8988T (cell line): ENCODE results near the gene TLR4.

Experiments used
- DNase-seq: peaks from one replicate; pipeline ENCODE4 v3.0.0; 2011

TLR4 gene

GRCh38 chr9:117704024-117704575 is at the start of gene TLR4:
TLR4 (plus strand) TSS chr9:117704403; CDS start chr9:117704473, 70 bp downstream.
- no peak for DNase-seq

- DNase-seq = no peak
These were observed 48.2 kb upstream of the TLR4 start for GRCh38 chr9:117656002-117656401.

DNA sequence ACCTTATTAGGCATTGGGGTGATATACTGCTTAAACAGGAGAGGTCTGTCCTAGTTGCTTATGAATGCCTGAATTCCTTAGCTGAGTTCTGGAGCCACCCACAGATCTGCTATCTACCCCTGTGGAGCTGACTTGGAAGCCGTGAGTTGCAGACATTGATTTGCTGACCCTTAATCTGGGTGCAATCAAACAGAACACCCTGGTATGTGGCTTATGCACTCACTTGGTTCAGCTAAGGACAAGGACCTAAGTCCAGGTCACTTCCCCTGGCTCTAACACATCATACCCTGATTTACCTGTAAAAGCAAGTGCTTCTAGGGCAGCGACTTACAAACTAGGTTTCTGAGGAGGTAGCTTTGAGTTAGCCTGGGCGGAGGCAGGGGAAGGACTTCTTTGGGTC is 41.6 kb upstream of the TLR4 start:
- no peak for DNase-seq

DNA sequence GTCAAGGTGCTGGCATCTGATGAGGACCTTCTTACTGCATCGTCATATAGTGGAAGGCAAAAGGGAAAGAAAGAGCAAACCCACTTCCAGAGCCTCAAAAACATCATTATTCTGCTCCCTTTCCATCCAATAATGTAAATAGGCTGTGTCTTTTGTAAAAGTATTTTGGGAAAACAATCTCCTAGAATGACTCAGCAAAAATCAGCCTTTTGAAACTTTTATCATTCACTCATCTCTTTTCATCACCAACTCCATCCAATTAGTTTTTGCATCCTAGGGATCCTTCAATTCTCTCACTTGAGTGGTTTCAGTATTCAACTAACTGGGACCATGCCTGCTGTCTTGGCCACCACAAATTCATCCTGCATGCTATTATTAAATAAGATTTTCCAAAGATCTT is 39.8 kb upstream of the TLR4 start:
- DNase-seq = no peak

DNA sequence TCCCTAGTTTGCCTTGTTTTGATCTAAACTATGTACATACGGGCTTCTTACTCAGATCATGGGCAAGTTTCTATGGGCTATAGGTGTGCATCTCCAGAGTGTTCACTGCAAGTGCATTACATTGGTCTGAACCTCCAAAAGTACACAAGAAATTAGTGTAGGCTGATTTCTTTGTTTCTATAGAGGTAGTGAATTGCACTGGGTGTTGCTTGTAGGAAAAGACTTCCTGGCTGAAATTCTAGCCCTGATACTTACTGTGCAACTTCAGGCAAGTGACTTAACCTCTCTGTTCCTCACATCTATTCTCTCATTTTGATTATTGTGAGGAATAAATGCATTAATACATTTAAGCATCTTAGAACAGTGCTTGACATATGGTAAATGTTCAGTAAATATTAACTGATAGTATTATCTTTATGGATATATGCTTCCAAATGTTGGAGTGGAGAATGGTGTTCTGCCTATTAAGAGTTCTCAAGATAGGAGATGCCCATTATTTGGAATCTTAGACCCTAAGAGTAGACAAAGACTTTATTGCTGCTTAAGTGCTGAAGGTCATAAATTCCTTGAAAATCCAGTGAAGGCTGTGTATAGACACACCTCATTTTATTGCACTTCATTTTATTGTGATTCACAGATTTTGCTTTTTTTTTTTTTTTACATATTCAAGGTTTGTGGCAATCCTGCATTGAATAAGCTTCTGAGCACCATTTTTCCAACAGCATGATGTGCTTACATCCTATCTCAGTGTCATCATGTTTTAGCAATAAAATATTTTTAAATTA is 38.4 kb upstream of the TLR4 start:
- no peak for DNase-seq

DNA sequence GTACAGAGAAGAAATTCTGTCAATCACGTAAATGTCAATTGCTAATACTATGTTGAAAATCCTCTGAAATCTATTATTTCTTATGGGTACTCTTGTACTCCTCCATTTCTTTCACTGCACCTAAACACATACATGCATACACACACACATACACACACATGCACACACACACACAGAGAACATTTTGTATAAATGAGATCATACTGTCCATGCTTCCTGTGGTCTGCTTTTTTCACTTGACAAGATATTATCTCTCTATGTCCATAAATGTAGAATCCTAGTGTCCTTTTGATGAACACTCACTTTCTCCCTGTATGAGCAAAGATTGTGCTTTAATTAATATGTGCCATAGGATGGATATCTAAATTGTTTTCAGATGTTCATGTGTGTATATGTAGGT is 32.7 kb upstream of the TLR4 start:
- no peak for DNase-seq

GRCh38 chr9:117672369-117672768 is 31.8 kb upstream of the TLR4 start:
- no peak for DNase-seq

DNA sequence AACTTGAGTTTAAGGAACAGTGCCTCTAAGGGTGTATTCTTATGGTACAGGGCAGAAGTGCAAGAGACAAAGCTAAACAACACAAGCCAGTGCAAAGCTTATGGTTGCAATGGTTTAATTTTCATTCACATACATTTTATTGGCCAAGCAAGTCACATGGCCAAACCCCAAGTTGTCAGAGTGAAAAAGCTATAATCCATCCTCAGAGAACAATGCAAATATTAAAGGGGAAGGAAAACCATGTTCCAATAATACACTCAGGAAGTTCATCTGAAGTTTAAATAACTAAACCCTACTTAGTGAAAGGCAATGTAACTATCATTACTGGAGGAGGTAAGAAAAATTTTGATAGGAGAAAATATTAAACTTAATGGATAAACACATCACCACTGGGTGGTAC is 26.6 kb upstream of the TLR4 start:
- DNase-seq = no peak

GRCh38 chr9:117678871-117679270 is 25.3 kb upstream of the TLR4 start:
- DNase-seq = no peak

GRCh38 chr9:117679416-117679815 is 24.8 kb upstream of the TLR4 start:
- no peak for DNase-seq

- DNase-seq = no peak
These were observed 22.3 kb upstream of the TLR4 start for GRCh38 chr9:117681888-117682287.

DNA sequence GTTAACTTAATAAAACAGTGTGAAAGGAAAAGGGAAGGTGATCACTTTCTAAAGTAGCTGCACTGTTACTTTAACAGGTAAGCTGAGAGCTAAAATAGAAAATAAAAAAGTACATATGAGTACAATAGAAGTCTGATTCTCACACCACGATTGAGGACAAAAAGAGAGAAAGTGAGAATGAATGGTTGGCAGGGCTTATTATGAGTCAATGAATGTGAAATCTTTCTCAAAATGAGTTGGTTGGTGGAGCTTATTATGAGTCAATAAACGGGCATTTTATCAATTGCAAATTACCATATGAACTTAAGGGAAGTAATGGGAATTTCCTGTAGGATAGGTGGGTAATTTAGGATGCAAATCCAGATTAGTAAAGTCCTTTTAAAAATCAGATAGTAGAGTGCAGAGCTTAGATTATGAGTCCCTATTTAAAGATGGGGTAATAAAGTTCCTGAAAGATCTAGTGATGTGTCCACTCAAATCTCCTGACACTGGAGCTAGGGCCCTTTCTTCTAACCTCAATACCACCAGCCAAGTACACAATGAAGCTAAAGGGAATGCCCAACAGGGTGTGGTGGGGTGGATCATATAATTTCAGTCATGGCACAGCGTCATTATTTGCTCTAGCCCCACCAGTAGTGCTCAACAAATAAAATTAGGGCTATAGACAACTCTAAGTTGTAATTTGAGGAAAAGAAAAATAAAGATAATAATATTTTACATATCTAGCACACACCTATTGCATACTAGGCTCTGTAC is 21.1 kb upstream of the TLR4 start:
- DNase-seq = no peak

DNA sequence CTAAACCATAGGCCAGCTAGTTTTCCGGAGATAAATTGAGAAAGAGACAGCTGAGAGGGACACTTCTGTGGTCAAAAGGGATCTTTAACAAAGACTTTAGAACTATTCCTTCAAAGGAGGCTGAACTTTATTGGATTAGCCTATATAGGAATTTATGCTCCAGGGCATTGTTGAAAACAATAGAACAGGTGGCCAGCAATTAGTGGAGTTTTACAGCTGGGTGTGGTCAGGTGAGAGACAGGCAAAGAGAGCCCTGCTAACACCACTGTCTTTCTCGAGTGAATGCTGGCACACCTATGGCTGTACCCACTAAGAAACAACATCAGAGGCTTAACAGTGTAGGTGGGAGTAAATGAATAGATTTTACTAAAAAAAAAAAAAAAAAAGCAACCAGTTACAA is 16.7 kb upstream of the TLR4 start:
- no peak for DNase-seq

DNA sequence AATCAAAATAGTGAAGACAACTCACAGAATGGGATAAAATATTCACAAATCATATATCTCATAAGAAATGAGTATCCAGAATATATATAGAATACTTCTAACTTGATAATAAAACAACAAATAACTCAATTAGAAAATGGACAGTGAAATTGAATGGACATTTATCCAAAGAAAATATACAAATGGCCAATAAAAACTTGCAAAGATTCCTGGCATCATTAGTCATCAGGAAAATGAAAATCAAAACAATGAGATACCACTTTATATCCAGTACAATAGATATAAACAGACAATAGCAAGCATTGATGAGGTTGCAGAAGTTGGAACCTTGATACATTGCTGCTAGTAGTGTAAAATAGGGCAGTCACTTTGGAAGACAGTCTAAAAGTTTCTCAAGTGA is 12.8 kb upstream of the TLR4 start:
- no peak for DNase-seq

DNA sequence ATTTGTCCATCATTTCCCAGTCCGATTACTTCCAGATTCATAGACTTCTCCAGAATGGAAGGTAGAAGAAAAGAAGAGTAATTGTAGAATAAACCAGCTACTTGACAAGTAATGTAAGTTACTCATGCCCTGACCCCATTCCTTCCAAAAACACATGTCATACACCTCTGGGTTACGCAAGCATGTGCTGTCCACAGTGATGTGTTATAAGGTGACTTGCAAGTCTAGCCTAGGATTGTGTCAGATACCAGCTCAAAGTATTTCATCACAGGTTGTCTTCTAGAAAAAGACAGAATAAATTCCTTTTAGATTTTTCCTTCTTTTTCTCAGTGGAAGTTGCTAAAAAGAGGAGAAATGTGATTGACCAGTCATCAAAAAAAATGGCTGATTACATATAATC is 8.0 kb upstream of the TLR4 start:
- DNase-seq = no peak

DNA sequence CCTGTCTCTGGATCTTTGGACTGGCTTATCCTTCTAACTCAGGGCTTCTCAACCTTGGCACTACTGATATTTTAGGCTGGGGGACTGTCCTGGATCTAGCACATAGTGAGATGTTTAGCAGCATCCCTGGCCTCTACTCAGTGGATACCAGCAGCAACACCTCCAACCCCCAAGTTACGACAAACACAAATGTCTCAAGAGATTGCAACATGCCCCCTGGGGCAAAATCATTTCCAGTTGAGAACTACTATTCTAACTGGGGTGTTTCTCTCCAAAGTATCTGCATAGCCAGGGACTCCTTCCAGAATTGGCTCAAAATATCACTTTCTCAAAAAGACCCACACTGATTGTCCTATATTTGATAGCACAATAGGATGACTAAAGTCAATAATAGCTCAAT is 7.2 kb upstream of the TLR4 start:
- no peak for DNase-seq

DNA sequence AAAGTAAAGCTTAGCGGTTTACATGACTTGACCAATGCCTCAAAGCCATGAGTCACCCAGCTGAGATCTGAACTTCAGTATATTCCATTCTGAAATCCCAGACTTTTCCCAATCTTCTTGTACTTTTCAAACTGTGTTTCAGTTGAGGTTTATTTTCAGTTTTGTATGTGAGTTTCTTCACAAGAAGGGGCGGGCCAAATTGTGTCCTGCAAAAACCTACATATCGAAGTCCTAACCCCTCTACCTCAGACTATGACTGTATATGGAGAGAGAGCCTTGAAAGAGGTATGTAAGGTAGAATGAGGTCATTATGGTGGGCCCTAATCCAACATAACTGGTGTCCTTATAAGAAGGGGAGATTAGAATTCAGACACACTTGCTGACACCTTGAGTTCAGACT is 666 bp upstream of the TLR4 start:
- no peak for DNase-seq

- DNase-seq = no peak
These were observed 394 bp downstream of the TLR4 start for GRCh38 chr9:117704597-117704996.

- no peak for DNase-seq
These were observed 1.2 kb downstream of the TLR4 start for GRCh38 chr9:117705386-117705785.

DNA sequence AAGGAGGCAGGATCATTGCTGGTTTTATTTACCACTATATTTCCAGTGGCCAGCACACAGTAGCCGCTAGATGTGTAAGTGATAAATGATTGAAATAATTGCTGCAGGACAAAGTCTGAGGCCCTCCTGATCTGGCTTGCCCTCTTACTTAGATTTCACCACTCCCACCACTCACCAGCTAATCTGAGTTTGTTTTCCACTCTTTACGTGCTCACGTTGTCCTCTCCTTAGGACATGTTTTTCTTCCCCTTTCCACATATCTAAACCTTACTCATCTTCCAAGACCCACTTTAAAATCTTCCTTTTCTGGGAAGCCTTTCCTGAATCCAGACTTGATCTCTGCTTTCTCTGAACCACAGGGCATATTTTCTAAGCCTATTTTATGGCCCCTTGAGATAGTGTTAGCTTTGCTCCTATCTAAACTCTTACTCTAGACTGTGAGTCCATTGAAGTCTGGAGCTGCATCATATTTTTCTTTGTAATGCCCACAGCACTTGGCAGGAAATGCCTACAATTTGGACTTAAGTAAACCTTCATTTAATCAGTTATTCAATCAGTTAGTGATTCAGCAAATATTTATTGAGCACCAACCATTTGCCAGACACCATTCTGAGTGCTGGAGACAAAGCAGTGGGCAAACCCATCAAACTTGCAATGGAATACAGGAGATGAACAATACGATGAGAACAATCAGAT is 2.4 kb downstream of the TLR4 start:
- DNase-seq = no peak

DNA sequence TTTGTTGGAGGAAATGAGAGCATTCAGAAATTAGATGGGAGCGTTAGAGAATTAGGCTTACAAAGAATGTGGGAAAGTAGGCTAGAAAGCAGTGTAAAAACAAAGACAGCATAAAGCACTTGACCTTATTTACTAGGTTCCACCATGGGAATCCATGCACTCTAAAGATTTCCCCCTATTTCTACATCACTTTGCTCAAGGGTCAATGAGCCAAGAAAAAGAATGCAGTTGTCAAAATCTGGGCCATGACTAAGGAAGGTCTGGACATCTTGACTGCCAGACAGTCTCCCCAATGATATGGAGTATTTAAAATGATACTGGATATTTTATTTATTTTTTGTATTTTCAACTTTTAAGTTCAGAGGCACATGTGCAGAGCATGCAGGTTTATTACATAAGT is 3.4 kb downstream of the TLR4 start:
- DNase-seq = no peak

- DNase-seq = no peak
These were observed 5.7 kb downstream of the TLR4 start for GRCh38 chr9:117709936-117710335.

DNA sequence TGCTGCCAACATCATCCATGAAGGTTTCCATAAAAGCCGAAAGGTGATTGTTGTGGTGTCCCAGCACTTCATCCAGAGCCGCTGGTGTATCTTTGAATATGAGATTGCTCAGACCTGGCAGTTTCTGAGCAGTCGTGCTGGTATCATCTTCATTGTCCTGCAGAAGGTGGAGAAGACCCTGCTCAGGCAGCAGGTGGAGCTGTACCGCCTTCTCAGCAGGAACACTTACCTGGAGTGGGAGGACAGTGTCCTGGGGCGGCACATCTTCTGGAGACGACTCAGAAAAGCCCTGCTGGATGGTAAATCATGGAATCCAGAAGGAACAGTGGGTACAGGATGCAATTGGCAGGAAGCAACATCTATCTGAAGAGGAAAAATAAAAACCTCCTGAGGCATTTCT is 10.1 kb downstream of the TLR4 start:
- no peak for DNase-seq
